Common myeloid progenitor, CD34-positive (primary cell): ENCODE data around the gene KRT83.

Experiments used
- CTCF ChIA-PET: fragments of 350-600 bp; sonication (Branson Sonifier 250); formaldehyde crosslinking; loops from one replicate; lab custom pipeline; 2021; ENCODE audit warnings: antibody characterized with exemption; lab: Charles Lee
- POLR2A ChIA-PET: fragments of 350-600 bp; sonication (Branson Sonifier 250); formaldehyde crosslinking; loops from one replicate; lab custom pipeline; 2021; ENCODE audit warnings: antibody characterized with exemption; lab: Charles Lee
- DNase-seq, 3 donors: peaks; one replicate each; pipeline versions ENCODE4 v3.0.0 to v3.0.0-alpha.2; 2013
- H3K27ac ChIP-seq, 2 experiments: 1 replicate in 1 of 2; 2 replicates in 1 of 2; pipeline ENCODE4 v1.7.0; 2013; ENCODE audit warnings: inconsistent platforms in 2 of 2, low read length in 2 of 2, mild to moderate bottlenecking in 2 of 2, low read depth in 1 of 2, moderate library complexity in 1 of 2; ENCODE audit not compliant: severe bottlenecking in 2 of 2, insufficient read depth in 1 of 2, poor library complexity in 1 of 2
- H3K27me3 ChIP-seq, 5 experiments: replicated peaks in 2 of 5; 1 replicate in 3 of 5; 2 replicates in 2 of 5; pipeline versions ENCODE4 v1.6.1 to v1.7.0; 2013; ENCODE audit warnings: low read length in 4 of 5, mild to moderate bottlenecking in 2 of 5, moderate library complexity in 2 of 5, inconsistent platforms in 1 of 5; ENCODE audit not compliant: insufficient read depth in 5 of 5, control insufficient read depth in 4 of 5
- H3K36me3 ChIP-seq, 4 experiments: 1 replicate in 2 of 4; 2 replicates in 2 of 4; pipeline versions ENCODE4 v1.6.1 to v1.7.0; 2013; ENCODE audit warnings: low read length in 3 of 4, control low read depth in 1 of 4, mild to moderate bottlenecking in 1 of 4; ENCODE audit not compliant: control insufficient read depth in 4 of 4, insufficient read depth in 4 of 4
- H3K4me1 ChIP-seq, 4 experiments: 1 replicate in 3 of 4; 2 replicates in 1 of 4; pipeline versions ENCODE4 v1.6.1 to v1.7.1; 2013; ENCODE audit warnings: low read length in 3 of 4, mild to moderate bottlenecking in 3 of 4, control low read depth in 1 of 4, inconsistent platforms in 1 of 4, moderate library complexity in 1 of 4; ENCODE audit not compliant: control insufficient read depth in 4 of 4, insufficient read depth in 4 of 4; ENCODE audit errors: control extremely low read depth in 1 of 4
- H3K4me3 ChIP-seq, 7 experiments: 1 replicate in 4 of 7; 2 replicates in 3 of 7; pipeline versions ENCODE4 v1.5.1 to v1.7.0; 2013; ENCODE audit warnings: mild to moderate bottlenecking in 7 of 7, low read length in 6 of 7, moderate library complexity in 6 of 7, inconsistent platforms in 2 of 7, low read depth in 2 of 7, control low read depth in 1 of 7; ENCODE audit not compliant: insufficient read depth in 4 of 7, control insufficient read depth in 1 of 7; ENCODE audit errors: extremely low read depth in 1 of 7
- H3K9me3 ChIP-seq, 5 experiments: 1 replicate in 4 of 5; 2 replicates in 1 of 5; pipeline versions ENCODE4 v1.6.1 to v1.7.1; 2013; ENCODE audit warnings: low read length in 4 of 5, mild to moderate bottlenecking in 2 of 5, inconsistent platforms in 1 of 5, low read depth in 1 of 5, moderate library complexity in 1 of 5; ENCODE audit not compliant: control insufficient read depth in 4 of 5, insufficient read depth in 2 of 5; ENCODE audit errors: control extremely low read depth in 1 of 5
- WGBS: methylation state at CpG from one replicate; pipeline ENCODE4 v1.1.5; 2013; ENCODE audit not compliant: insufficient coverage; 5-methylcytosine and 5-hydroxymethylcytosine counted together

KRT83 gene

DNA sequence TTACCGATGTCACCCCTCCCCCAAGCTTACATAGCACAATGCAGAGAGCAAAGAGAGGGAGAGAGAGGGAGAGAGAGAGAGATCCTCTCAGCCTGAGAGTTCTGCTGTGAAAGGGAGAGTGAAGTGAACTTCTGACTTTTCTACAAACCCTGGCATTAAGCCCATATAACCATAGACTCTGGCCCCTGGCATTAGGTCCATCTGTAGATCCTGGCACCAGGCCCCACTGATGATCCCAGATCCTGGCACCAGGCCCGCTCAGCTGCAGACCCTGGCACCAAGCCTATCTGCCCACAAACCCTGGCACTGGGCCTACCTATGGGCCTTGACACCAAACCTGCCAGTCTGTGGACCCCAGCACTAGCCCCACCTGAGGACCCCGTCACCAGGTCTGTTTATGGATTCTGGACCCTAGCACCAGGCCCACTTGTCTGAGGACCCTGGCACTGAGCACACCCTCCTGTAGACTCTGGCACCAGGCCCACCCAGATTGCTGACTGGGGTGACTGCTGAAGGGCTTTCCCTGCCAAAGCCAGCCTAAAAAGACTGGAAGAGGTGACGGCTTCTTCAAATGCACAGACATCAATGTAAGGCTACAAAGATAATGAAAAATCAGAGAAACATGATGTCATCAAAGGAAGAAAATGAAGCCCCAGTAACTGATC lies 14.5 kb upstream of the KRT83 start:
- no peaks in the 10 kb centered on the region for H3K4me1 ChIP-seq
- ChIA-PET CTCF (interaction anchor here (0.7 to 1.4 kb wide), 2 partner anchors 21 to 26 kb away, joined by 3 to 4 read pairs; no protein-coding TSS in a partner anchor), POLR2A (no interaction called here)
- H3K27me3 ChIP-seq: peaks cover 0 to 5% (median 0%) of the 10 kb centered on the region in 5 experiments
- H3K27ac ChIP-seq: no peak overlapping the region
- peaks cover 0 to 11% (median 3%) of the 10 kb centered on the region in 5 experiments for H3K9me3 ChIP-seq
- no peak overlapping the region for H3K4me3 ChIP-seq
- WGBS: 78% methylated on average over 4 of the region's 4 CpGs
- no peaks in the 10 kb centered on the region for H3K36me3 ChIP-seq
- no peak for DNase-seq

DNA sequence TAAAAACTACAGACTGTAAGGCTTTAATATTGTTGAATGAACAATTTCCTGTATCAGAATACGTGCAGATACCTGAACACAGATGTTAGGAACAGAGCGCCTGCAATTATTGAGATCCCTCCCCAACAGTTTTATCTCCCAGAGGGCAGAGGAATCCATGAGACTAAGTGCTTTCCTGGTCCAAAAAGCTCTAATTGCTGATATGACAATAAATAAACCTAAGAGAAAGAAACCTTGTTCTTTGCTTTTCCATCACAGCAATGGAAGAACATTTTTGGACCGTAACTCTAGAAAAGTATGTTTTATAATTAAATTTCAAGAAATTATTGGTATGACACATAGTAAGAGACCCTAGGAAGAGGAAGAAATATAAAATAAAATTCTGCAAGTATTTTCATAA lies 13.0 kb upstream of the KRT83 start:
- H3K36me3 ChIP-seq: no peaks in the 10 kb centered on the region
- H3K4me3 ChIP-seq: no peak overlapping the region
- H3K4me1 ChIP-seq: no peaks in the 10 kb centered on the region
- WGBS: 100% methylated on average over 2 of the region's 3 CpGs
- H3K9me3 ChIP-seq: peaks cover 0 to 11% (median 3%) of the 10 kb centered on the region in 5 experiments
- DNase-seq: no peak
- H3K27me3 ChIP-seq: peaks cover 0 to 3% (median 0%) of the 10 kb centered on the region in 5 experiments
- no peak overlapping the region for H3K27ac ChIP-seq
- ChIA-PET POLR2A (no interaction called here), CTCF (interaction anchor here (0.6 to 1.0 kb wide), 4 partner anchors 17 to 124 kb away, joined by 3 to 4 read pairs (median 4); no protein-coding TSS in a partner anchor)

DNA sequence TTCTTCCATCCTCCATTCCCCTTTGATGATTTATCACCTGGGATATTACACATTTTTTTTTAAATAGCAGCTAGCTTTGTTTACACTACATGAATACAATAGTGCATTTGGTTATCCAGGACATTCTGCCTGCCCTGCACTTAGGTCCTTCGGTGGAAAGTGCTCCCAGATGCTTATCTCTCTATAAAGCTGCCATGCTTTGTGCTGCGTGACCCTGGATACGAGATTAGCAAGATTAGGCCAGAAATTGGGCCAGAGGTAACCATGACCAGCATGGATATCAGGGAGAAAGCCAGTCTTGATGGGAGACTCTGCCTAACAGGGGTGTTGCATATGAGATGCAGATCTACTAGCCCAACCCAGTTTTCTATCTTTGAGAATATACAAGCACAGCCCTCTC lies 12.1 kb upstream of the KRT83 start:
- no peaks in the 10 kb centered on the region for H3K4me1 ChIP-seq
- H3K9me3 ChIP-seq: peaks cover 0 to 11% (median 3%) of the 10 kb centered on the region in 5 experiments
- H3K27ac ChIP-seq: no peak overlapping the region
- peaks cover 0 to 3% (median 0%) of the 10 kb centered on the region in 5 experiments for H3K27me3 ChIP-seq
- CTCF ChIA-PET: interaction anchor here (1.0 to 1.4 kb wide), 2 partner anchors 11 to 27 kb away, joined by 3 to 4 read pairs; no protein-coding TSS in a partner anchor
- H3K36me3 ChIP-seq: no peaks in the 10 kb centered on the region
- H3K4me3 ChIP-seq: no peak overlapping the region
- DNase-seq: no peak
- 80% methylated on average over 2 of the region's 3 CpGs for WGBS
- POLR2A ChIA-PET: no interaction called here

DNA sequence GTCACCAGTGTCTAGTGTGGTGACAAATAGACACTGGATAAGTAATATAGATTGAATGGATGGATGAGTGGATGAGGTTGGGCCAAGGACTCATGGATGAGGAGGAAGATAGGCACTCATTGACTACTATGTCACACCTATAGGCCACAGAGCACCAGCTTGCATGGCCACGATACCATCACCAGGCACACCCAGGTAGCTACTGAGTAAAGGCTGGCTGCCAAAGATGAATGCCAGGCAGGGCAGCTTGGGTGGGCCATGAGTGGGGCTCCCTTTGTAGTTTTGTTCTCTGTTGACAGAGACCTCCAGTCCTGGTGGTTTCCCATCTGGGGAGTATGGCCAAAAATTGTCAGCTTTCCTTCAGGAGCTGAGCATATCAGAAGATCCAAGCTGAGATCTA lies 11.2 kb upstream of the KRT83 start:
- peaks cover 0 to 3% (median 0%) of the 10 kb centered on the region in 5 experiments for H3K27me3 ChIP-seq
- CTCF ChIA-PET: interaction anchor here (1.4 to 7.3 kb wide), 2 partner anchors 10 to 17 kb away, joined by 3 to 42 read pairs; no protein-coding TSS in a partner anchor
- WGBS: no CpG with 5 or more reads among the region's 1 CpG

DNA sequence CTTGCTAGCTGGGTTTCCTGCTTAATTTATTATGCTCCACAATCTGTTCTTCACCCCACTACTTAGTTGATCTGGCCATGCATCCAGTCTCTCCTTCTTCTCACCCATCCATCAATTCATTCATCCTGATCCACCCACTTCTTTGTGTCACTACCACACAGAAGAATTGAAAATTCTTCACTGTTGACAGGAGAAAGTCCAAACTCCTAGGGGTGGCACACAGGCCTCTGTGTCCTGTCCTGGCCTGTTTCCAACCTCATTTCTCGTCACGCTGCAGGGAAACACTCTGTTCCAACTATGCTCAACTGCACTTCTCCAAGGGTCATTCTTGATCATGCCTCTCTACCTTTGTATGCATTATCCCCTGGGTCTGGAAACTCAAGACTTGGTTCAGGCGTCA lies 10.6 kb upstream of the KRT83 start:
- Histone ChIP-seq H3K9me3 (peaks cover 0 to 8% (median 3%) of the 10 kb centered on the region in 5 experiments), H3K4me1 (no peaks in the 10 kb centered on the region), H3K36me3 (no peaks in the 10 kb centered on the region), H3K27me3 (peaks cover 0 to 3% (median 0%) of the 10 kb centered on the region in 5 experiments), H3K4me3 (no peak overlapping the region), H3K27ac (no peak overlapping the region)
- CTCF ChIA-PET: interaction anchor here (1.2 to 7.3 kb wide), 5 partner anchors 10 to 53 kb away, joined by 3 to 42 read pairs (median 4); no protein-coding TSS in a partner anchor
- POLR2A ChIA-PET: interaction anchor here (1.2 kb wide), 1 partner anchor 1451 kb away, joined by 3 read pairs; no protein-coding TSS in a partner anchor
- DNase-seq: no peak
- 100% methylated on average over 2 of the region's 3 CpGs for WGBS

More for the DNA sequence above, 11.2 kb upstream of the KRT83 start:
- Histone ChIP-seq H3K27ac (no peak overlapping the region), H3K4me3 (no peak overlapping the region), H3K36me3 (no peaks in the 10 kb centered on the region), H3K4me1 (no peaks in the 10 kb centered on the region), H3K9me3 (peaks cover 0 to 8% (median 3%) of the 10 kb centered on the region in 5 experiments)
- no peak for DNase-seq
- POLR2A ChIA-PET: no interaction called here

DNA sequence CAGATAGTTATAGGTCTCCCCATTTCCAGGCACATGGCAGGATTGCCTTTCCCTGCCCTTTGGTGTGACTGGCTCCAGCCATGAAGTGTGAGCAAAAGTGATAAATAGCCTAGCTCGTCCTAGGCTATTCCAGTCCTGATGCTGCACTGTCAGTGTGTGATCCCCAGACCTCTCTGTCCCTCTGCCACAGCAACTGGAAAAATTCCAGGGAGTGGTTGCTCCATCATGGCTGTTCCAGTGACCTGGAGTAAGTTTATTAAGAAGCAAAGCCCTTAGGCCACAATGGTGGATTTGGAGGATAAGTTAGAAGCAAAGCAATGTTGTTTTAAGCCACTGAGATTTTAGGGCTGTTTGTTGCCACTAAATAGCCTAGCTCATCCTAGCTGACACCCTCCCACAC lies 9.8 kb upstream of the KRT83 start:
- peaks cover 0 to 3% (median 0%) of the 10 kb centered on the region in 5 experiments for H3K27me3 ChIP-seq
- no peak overlapping the region for H3K27ac ChIP-seq
- CTCF ChIA-PET: interaction anchor here (1.0 to 7.3 kb wide), 6 partner anchors 16 to 154 kb away, joined by 3 to 42 read pairs (median 4); no protein-coding TSS in a partner anchor
- no peak for DNase-seq
- no peaks in the 10 kb centered on the region for H3K4me1 ChIP-seq
- H3K4me3 ChIP-seq: no peak overlapping the region
- POLR2A ChIA-PET: interaction anchor here (1.2 kb wide), 1 partner anchor 1451 kb away, joined by 3 read pairs; no protein-coding TSS in a partner anchor
- H3K36me3 ChIP-seq: no peaks in the 10 kb centered on the region
- 100% methylated on average over 1 of the region's 1 CpG for WGBS
- peaks cover 0 to 6% (median 3%) of the 10 kb centered on the region in 5 experiments for H3K9me3 ChIP-seq
